OCI-LY7 (cell line): ENCODE data around the gene FAM169A. TPM values are rescaled to one million over a fixed set of nuclear protein-coding genes. Genes with fewer than 3 reads are reported as not detected.
"Not testable (repeated sequence)": the region's sequence is repeated elsewhere in the genome, so short reads cannot be mapped to it uniquely, and the experiment has no call there.

Source experiments
- BruUV-seq: library from RNA; stranded (reverse); fragments of 400-500 nt; replicated peaks from 2 replicates; lab custom pipeline; 2021; lab: Mats Ljungman, UMichigan
- CTCF ChIA-PET: fragments of 300-600 bp; sonication (Branson Sonifier 250); formaldehyde crosslinking; loops from one replicate; lab custom pipeline; 2022; ENCODE audit warnings: antibody characterized with exemption; ENCODE audit not compliant: unreplicated experiment; lab: Charles Lee
- POLR2A ChIA-PET: fragments of 300-600 bp; sonication (Branson Sonifier 250); formaldehyde crosslinking; loops from one replicate; lab custom pipeline; 2022; ENCODE audit warnings: antibody characterized with exemption; lab: Charles Lee
- DNase-seq: peaks from one replicate; pipeline ENCODE4 v3.0.0-alpha.2; 2015; ENCODE audit warnings: low spot score
- H2AFZ ChIP-seq: fragments of 200-600 bp; sonication (generic), shearing (Covaris generic); 2 replicates; pipeline ENCODE4 v1.6.1; 2014; ENCODE audit warnings: mild to moderate bottlenecking, antibody characterized with exemption, low read length, moderate library complexity
- H3K27ac ChIP-seq: fragments of 200-600 bp; sonication (generic); 2 replicates; pipeline ENCODE4 v1.5.1; 2014; ENCODE audit warnings: mixed run types, low read depth, mild to moderate bottlenecking, moderate library complexity, low read length, inconsistent platforms; ENCODE audit not compliant: poor library complexity, severe bottlenecking
- H3K36me3 ChIP-seq: fragments of 200-600 bp; sonication (generic); 2 replicates; pipeline ENCODE4 v1.6.1; 2014; ENCODE audit warnings: mild to moderate bottlenecking, antibody characterized with exemption, low read length, moderate library complexity, mixed read lengths; ENCODE audit not compliant: insufficient read depth
- H3K4me1 ChIP-seq: fragments of 200-600 bp; sonication (generic); 2 replicates; pipeline ENCODE4 v1.5.1; 2014; ENCODE audit warnings: mild to moderate bottlenecking, low read length; ENCODE audit not compliant: insufficient read depth, poor library complexity, severe bottlenecking
- H3K4me2 ChIP-seq: fragments of 200-600 bp; sonication (generic); 2 replicates; pipeline ENCODE4 v1.6.1; 2014; ENCODE audit warnings: mild to moderate bottlenecking, low read length
- H3K4me3 ChIP-seq: fragments of 200-600 bp; sonication (generic); 2 replicates; pipeline ENCODE4 v1.5.1; 2014; ENCODE audit warnings: mild to moderate bottlenecking, low read depth, low read length; ENCODE audit not compliant: poor library complexity, severe bottlenecking
- H3K79me2 ChIP-seq: fragments of 200-600 bp; sonication (generic); 2 replicates; pipeline ENCODE4 v1.6.1; 2016; ENCODE audit warnings: low read depth, mild to moderate bottlenecking, low read length, moderate library complexity, mixed read lengths; ENCODE audit not compliant: insufficient read depth
- H3K9me2 ChIP-seq: fragments of 200-600 bp; sonication (generic); 2 replicates; pipeline ENCODE4 v1.6.1; 2016; ENCODE audit warnings: mild to moderate bottlenecking, low read length, mixed read lengths; ENCODE audit not compliant: insufficient read depth
- H3K9me3 ChIP-seq: fragments of 200-600 bp; sonication (generic); 2 replicates; pipeline ENCODE4 v1.6.1; 2014; ENCODE audit warnings: mild to moderate bottlenecking, mixed run types, low read length, mixed read lengths
- H4K20me1 ChIP-seq: fragments of 200-600 bp; sonication (generic); 2 replicates; pipeline ENCODE4 v1.6.1; 2014; ENCODE audit warnings: mild to moderate bottlenecking, antibody characterized with exemption, low read length, moderate library complexity, mixed read lengths; ENCODE audit not compliant: insufficient read depth
- EZH2phosphoT487 ChIP-seq: fragments of 200-600 bp; sonication (generic); IDR thresholded peaks from 2 replicates; pipeline ENCODE4 v1.6.1; 2018; ENCODE audit warnings: low read depth, borderline replicate concordance, mild to moderate bottlenecking, mixed run types, antibody characterized with exemption, low read length, moderate library complexity, mixed read lengths
- intact Hi-C: fragments of 100-400 bp; cut with micrococcal nuclease; formaldehyde crosslinking; loops from one replicate; pipeline ENCODE4 v1.10.0; 2022; ENCODE audit not compliant: unreplicated experiment
- total RNA-seq, 2 experiments: library from RNA; depleted of rRNA in 1 of 2; stranded (reverse); fragments of >200 nt in 1 of 2; shearing (Covaris generic) in 1 of 2; gene quantifications; 2 replicates each; pipeline ENCODE4 v1.2.3, GENCODE V29; 2014 to 2022
- TF ChIP-seq, protein P1 (sequence below): fragments of 200-600 bp; sonication (generic); conservative IDR thresholded peaks from 2 replicates; pipeline ENCODE4 v1.5.1; 2014; ENCODE audit warnings: mild to moderate bottlenecking, antibody characterized with exemption, low read length, moderate library complexity, mixed read lengths

FAM169A gene
- total RNA-seq, 2 experiments from 2014 or later: not detected

DNA sequence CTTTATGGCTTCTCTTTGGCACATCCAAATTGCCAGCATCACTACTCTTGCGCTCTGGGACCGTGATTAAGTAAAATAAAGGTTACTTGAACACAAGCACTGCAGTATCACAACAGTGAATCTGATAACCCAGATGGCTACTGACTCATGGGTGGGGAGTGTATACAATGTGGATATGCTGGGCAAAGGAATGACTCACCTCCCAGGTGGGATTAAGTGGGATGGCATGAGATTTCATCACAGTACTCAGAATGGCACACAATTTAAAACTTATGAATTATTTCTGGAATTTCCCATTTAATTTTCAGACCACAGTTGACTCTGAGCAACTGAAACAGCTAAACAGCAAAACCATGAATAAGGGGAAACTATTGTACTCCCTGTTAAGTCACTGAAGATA is 103.6 kb downstream of the FAM169A start:
- Histone ChIP-seq H3K4me2 (no peak overlapping the region), H4K20me1 (peaks cover 13% of the 10 kb centered on the region; the same call in 1 of the 2 replicates), H3K79me2 (peaks cover 48% of the 10 kb centered on the region), H3K9me2 (no peaks in the 10 kb centered on the region), H3K9me3 (no peaks in the 10 kb centered on the region), H3K4me1 (peaks cover 11% of the 10 kb centered on the region), H3K4me3 (no peak overlapping the region), H3K27ac (no peak overlapping the region), H2AFZ (no peak overlapping the region), H3K36me3 (peaks cover 67% of the 10 kb centered on the region)
- POLR2A ChIA-PET: interaction anchor here (0.9 to 2.4 kb wide), 3 partner anchors 13 to 23 kb away, joined by 4 to 11 read pairs (median 5); no protein-coding TSS in a partner anchor
- no TSS peak for BruUV-seq
- CTCF ChIA-PET: no interaction called here
- no peak for DNase-seq
- intact Hi-C loops: loop anchor here (10.0 kb wide), 1 partner anchor 922 kb away; no protein-coding TSS in a partner anchor
- TF ChIP-seq, protein P1, sequence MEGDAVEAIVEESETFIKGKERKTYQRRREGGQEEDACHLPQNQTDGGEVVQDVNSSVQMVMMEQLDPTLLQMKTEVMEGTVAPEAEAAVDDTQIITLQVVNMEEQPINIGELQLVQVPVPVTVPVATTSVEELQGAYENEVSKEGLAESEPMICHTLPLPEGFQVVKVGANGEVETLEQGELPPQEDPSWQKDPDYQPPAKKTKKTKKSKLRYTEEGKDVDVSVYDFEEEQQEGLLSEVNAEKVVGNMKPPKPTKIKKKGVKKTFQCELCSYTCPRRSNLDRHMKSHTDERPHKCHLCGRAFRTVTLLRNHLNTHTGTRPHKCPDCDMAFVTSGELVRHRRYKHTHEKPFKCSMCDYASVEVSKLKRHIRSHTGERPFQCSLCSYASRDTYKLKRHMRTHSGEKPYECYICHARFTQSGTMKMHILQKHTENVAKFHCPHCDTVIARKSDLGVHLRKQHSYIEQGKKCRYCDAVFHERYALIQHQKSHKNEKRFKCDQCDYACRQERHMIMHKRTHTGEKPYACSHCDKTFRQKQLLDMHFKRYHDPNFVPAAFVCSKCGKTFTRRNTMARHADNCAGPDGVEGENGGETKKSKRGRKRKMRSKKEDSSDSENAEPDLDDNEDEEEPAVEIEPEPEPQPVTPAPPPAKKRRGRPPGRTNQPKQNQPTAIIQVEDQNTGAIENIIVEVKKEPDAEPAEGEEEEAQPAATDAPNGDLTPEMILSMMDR: no peak
- no peak for TF ChIP-seq EZH2phosphoT487

DNA sequence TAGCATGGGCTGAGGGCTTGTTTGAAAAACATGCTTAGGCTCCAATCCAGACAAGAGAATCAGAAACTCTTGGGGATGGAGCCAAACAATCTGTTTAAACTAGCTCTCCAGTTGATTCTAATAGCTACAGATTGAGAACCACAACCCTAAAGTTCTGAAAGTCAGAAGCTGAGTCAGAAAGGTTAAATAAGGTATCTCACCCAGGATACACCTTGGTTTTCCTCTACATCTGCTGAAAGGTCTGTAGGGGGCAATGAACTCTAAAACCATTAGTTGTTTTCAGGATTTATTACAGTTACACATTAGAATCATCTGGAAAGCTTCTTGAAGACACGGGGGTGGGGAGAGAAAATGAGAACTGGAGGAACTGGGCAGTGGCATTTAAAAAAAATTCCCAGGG is 104.9 kb downstream of the FAM169A start:
- H3K79me2 ChIP-seq: peaks cover 36% of the 10 kb centered on the region
- no TSS peak for BruUV-seq
- H3K27ac ChIP-seq: no peak overlapping the region
- no peak for TF ChIP-seq EZH2phosphoT487
- TF ChIP-seq, protein P1: no peak
- no peak for DNase-seq
- H3K9me2 ChIP-seq: no peaks in the 10 kb centered on the region
- H4K20me1 ChIP-seq: peaks cover 12% of the 10 kb centered on the region; the same call in 1 of the 2 replicates
- H3K36me3 ChIP-seq: peaks cover 79% of the 10 kb centered on the region
- H2AFZ ChIP-seq: no peak overlapping the region
- no peak overlapping the region for H3K4me3 ChIP-seq
- H3K4me2 ChIP-seq: no peak overlapping the region
- peaks cover 5% of the 10 kb centered on the region; the same call in 1 of the 2 replicates for H3K9me3 ChIP-seq
- CTCF ChIA-PET: no interaction called here
- intact Hi-C loops: loop anchor here (10.0 kb wide), 1 partner anchor 924 kb away; no protein-coding TSS in a partner anchor
- POLR2A ChIA-PET: interaction anchor here (1.1 to 1.3 kb wide), 2 partner anchors 13 to 18 kb away, joined by 3 to 4 read pairs; no protein-coding TSS in a partner anchor
- peaks cover 11% of the 10 kb centered on the region for H3K4me1 ChIP-seq

DNA sequence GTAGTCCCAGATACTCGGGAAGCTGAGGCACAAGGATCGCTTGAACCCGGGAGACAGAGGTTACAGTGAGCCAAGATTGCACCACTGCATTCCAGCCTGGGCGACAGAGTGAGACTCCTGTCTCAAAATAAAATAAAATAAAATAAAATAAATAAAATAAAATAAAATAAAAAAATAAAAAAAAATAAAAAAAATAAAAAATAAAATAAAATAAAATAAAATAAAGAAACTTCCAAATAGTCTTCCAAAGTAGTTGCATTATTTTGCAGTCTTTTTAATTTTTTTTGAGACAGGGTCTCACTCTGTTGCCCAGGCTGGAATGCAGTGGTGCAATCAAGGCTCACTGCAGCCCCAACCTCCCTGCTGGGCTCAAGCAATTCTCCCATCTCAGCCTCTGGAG is 117.4 kb downstream of the FAM169A start:
- H3K4me1 ChIP-seq, H3K9me3 ChIP-seq, BruUV-seq, CTCF ChIA-PET, H3K27ac ChIP-seq, H4K20me1 ChIP-seq, H3K4me3 ChIP-seq, DNase-seq, H2AFZ ChIP-seq, intact Hi-C loops, H3K79me2 ChIP-seq, H3K4me2 ChIP-seq, H3K9me2 ChIP-seq: not testable (repeated sequence)
- peaks cover 88% of the 10 kb centered on the region for H3K36me3 ChIP-seq
- POLR2A ChIA-PET: interaction anchor here (1.4 kb wide), 1 partner anchor 9 kb away, joined by 9 read pairs; no protein-coding TSS in a partner anchor
